ENCODE data around the gene PPP1R3E.

DNA sequence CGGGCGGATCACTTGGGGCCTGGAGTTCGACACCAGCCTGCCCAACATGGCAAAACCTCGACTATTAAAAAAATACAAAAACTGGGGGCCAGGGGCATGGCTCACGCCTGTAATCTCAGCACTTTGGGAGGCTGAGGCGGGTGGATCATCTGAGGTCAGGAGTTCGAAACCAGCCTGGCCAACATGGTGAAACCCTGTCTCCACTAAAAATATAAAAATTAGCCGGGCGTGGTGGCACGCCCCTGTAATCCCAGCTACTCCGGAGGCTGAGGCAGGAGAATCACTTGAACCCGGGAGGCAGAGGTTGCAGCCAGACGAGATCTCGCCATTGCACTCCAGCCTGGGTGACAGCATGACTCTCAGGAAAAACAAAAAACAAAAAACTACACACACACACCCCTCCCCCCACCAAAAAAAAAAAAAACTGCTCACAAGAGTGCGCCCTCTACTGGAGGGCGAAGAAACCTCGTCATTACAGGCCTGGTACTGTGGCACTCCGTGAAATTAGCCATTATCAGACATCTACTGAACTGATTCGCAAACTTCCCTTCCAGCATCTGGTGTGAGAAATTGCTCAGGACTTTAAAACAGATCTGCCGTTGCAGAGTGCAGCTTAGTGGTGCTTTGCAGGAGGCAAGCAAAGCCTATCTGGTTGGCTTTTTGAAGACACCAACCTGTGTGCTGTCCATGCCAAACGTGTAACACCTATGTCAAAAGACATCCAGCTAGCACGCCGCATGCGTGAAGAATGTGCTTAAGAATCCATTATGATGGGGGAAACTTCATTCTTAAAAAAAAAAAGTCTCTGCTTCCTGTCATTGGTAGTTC is 7.7 kb downstream of the PPP1R3E start:
- TF ChIP-seq, protein P1, sequence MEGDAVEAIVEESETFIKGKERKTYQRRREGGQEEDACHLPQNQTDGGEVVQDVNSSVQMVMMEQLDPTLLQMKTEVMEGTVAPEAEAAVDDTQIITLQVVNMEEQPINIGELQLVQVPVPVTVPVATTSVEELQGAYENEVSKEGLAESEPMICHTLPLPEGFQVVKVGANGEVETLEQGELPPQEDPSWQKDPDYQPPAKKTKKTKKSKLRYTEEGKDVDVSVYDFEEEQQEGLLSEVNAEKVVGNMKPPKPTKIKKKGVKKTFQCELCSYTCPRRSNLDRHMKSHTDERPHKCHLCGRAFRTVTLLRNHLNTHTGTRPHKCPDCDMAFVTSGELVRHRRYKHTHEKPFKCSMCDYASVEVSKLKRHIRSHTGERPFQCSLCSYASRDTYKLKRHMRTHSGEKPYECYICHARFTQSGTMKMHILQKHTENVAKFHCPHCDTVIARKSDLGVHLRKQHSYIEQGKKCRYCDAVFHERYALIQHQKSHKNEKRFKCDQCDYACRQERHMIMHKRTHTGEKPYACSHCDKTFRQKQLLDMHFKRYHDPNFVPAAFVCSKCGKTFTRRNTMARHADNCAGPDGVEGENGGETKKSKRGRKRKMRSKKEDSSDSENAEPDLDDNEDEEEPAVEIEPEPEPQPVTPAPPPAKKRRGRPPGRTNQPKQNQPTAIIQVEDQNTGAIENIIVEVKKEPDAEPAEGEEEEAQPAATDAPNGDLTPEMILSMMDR (IDR thresholded peaks at IDR 0.05) = peak; percentile 58 to 97 (median 81)
- no peak for TF ChIP-seq POLR2A (IDR thresholded peaks at IDR 0.05)
